ENCODE data around the gene TTC7B.

The TTC7B gene

DNA sequence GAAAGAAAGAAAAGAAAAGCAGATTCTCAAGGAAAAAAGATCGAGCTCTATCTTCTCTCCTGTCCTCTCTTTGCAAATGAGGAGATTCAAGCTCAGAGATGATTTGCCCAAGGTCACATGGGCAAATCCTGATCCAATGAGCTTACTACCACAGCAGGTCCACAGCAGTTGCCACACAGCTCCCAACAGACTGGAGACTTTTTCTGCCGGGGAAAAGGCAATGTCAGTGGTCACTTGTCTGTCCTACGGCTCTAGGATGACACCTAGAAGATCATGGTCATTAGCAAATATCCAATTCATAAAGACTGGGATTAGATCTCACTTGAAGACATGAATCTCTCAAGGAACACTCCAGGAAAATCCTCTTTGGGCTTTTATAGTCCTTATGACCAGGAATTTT lies 58.8 kb downstream of the TTC7B start:
- TF ChIP-seq, protein P1, sequence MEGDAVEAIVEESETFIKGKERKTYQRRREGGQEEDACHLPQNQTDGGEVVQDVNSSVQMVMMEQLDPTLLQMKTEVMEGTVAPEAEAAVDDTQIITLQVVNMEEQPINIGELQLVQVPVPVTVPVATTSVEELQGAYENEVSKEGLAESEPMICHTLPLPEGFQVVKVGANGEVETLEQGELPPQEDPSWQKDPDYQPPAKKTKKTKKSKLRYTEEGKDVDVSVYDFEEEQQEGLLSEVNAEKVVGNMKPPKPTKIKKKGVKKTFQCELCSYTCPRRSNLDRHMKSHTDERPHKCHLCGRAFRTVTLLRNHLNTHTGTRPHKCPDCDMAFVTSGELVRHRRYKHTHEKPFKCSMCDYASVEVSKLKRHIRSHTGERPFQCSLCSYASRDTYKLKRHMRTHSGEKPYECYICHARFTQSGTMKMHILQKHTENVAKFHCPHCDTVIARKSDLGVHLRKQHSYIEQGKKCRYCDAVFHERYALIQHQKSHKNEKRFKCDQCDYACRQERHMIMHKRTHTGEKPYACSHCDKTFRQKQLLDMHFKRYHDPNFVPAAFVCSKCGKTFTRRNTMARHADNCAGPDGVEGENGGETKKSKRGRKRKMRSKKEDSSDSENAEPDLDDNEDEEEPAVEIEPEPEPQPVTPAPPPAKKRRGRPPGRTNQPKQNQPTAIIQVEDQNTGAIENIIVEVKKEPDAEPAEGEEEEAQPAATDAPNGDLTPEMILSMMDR (IDR thresholded peaks at IDR 0.05; ENCODE audit: insufficient read depth, low read length, missing control alignments), result no peak
- CTCF ChIA-PET, result interaction anchor here (0.8 to 6.5 kb wide), 19 partner anchors 8 to 476 kb away, joined by 3 to 96 read pairs (median 16); no protein-coding TSS in a partner anchor
- DNase-seq (ENCODE audit: low read depth, low spot score), result no peak
- POLR2A ChIA-PET, result no interaction called here
- H3K4me3 ChIP-seq (ENCODE audit: low read depth, low read length), result no peak overlapping the region

DNA sequence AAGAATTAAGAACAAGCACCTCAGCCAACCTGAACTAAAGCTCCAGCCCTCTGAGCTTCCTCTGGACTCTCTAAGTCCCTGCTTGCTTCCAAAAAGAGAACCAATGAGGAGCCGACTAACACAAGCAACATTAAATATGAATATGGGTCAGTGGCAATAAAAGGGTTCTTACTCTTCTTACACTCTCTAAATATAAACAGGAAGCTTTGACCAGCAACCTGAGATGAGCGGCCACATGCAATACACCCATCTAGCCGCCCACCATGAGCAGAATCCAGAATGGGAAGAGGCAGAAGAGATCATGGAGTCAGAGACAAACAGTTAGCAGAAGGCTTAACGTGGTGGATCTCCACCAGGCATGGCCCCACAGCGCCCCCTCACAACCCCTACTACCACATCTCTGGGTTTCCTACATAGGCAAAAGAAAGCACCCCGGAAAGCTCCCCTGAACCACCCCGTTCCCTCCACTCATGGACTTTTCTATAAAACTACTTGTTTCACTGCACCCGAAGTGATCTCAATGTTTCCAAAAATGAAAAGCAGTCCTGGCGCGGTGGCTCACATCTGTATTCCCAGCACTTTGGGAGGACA lies 59.4 kb downstream of the TTC7B start:
- TF ChIP-seq, protein P1 (IDR thresholded peaks at IDR 0.05; ENCODE audit: insufficient read depth, low read length, missing control alignments), result no peak
- no peak overlapping the region for H3K4me3 ChIP-seq (ENCODE audit: low read depth, low read length)
- ChIA-PET POLR2A (no interaction called here), CTCF (interaction anchor here (0.8 to 6.5 kb wide), 15 partner anchors 12 to 476 kb away, joined by 3 to 96 read pairs (median 24); no protein-coding TSS in a partner anchor)
- DNase-seq (ENCODE audit: low read depth, low spot score), result no peak

DNA sequence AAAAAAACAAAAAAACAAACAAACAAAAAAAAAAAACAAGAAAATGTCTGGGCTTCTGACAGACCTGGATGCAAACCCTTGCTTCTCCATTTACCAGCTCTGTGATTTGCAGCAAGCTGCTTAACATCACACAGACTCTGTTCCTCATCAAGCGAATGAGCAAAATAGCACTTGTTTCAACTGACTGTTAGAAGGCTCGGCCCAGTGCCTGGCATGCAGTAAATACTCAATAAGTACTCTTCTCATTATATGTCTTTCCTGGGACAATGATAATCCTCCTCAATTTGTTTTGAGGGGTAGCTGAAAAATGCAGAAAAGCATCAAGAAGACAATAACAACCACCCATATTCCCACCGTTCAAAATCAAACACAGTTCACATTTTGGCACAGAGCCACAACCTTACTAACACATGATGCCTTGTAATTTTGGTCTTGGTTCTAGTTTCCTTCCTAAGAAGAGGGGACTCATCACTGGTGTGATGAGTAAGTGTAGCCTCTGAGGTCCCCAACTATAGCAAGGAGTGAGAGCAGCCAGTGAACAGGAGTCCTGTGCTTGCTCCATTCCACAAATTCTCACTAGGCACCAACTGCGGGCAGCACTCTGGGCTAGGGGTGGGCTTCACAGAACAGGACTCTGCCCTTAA lies 60.4 kb downstream of the TTC7B start:
- no peak overlapping the region for H3K4me3 ChIP-seq (ENCODE audit: low read depth, low read length)
- CTCF ChIA-PET, result interaction anchor here (0.8 to 6.5 kb wide), 4 partner anchors 10 to 455 kb away, joined by 3 to 44 read pairs (median 20); no protein-coding TSS in a partner anchor
- POLR2A ChIA-PET, result no interaction called here
- DNase-seq (ENCODE audit: low read depth, low spot score), result no peak
- TF ChIP-seq, protein P1 (IDR thresholded peaks at IDR 0.05; ENCODE audit: insufficient read depth, low read length, missing control alignments), result no peak

DNA sequence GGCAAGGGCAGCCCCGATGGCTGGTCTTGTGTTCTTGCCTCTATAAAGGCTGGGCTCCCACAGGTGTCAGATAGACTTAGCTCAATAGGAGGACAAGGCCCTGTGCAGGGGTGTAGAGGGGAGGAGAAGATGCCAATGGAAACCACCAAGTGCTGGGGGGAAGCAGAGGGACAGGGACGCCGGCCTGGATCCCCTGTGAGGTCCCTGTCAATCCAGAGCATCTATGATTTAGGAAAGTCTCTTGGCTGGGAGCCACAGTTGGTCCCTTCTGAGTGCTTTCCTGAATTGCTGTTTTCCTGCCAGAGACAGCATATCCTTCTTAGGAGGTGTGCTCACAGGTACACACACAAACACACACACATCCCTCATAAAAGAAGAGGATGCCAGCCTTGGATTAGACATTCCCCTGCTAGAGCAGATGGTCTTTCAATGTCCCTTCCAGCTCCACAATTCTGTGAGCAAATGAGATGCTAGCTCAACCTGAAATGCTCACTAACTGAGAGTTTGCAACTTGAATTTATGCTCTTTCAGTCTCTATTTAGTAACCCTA lies 62.7 kb downstream of the TTC7B start:
- POLR2A ChIA-PET, result no interaction called here

DNA sequence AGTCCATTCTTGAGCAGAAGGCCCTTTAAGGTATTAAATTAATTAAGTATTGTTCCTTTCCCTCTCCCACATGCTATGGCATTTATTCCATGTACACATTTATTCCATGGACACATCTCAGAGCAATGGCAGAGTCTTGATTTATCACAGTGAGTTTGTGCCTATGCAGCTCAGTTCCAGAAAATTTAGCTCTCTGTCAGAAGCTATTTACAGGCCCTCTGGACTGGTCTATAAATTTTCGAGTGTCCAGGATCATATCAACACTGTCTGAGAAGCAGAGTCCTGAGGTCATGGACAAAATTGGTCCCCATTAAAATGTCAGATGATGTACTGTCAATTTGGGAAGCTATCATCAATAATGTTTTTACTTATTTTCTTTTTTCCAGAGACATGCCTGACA lies 65.5 kb downstream of the TTC7B start:
- DNase-seq (ENCODE audit: low read depth, low spot score), result no peak
- TF ChIP-seq, protein P1 (IDR thresholded peaks at IDR 0.05; ENCODE audit: insufficient read depth, low read length, missing control alignments), result no peak
- CTCF ChIA-PET, result interaction anchor here (2.2 to 3.6 kb wide), 2 partner anchors 9 to 449 kb away, joined by 7 to 27 read pairs; no protein-coding TSS in a partner anchor
- POLR2A ChIA-PET, result no interaction called here
- no peak overlapping the region for H3K4me3 ChIP-seq (ENCODE audit: low read depth, low read length)

More for the DNA sequence above, 62.7 kb downstream of the TTC7B start:
- DNase-seq (ENCODE audit: low read depth, low spot score), result no peak
- H3K4me3 ChIP-seq (ENCODE audit: low read depth, low read length), result no peak overlapping the region
- TF ChIP-seq, protein P1 (IDR thresholded peaks at IDR 0.05; ENCODE audit: insufficient read depth, low read length, missing control alignments), result no peak
- CTCF ChIA-PET, result interaction anchor here (2.0 to 2.4 kb wide), 2 partner anchors 10 to 353 kb away, joined by 5 read pairs; no protein-coding TSS in a partner anchor

DNA sequence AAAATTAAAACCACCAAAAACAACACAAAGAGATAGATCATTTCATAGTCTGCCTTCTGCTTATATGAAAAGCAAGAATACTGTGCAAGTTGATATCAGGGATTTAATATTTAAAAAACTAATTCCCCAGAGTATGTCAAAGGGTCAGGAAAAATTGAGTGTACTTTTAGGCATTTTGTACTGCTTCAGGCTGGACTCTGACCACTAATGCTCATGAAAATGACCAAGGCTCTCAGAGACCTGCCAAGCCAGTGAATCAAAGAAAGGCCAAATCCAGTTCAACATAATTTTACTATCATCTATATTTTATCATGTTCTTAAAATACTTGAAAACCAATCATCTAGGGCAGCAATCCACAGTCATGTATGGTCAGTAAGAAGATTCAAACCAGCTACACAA lies 66.0 kb downstream of the TTC7B start:
- ChIA-PET CTCF (interaction anchor here (3.6 kb wide), 1 partner anchor 9 kb away, joined by 27 read pairs; no protein-coding TSS in a partner anchor), POLR2A (no interaction called here)
- H3K4me3 ChIP-seq (ENCODE audit: low read depth, low read length), result no peak overlapping the region
- no peak for DNase-seq (ENCODE audit: low read depth, low spot score)
- TF ChIP-seq, protein P1 (IDR thresholded peaks at IDR 0.05; ENCODE audit: insufficient read depth, low read length, missing control alignments), result no peak
